Measurements from ENCODE around the gene PSMB3.

- no peak for TF ChIP-seq SIN3A (IDR thresholded peaks at IDR 0.05; ENCODE audit: borderline replicate concordance, insufficient read depth, low read length)
- no peak; the same call in 1 of the 2 replicates for TF ChIP-seq POLR2AphosphoS5 (IDR thresholded peaks at IDR 0.05; ENCODE audit: low read depth, low read length)
- TF ChIP-seq REST (IDR thresholded peaks at IDR 0.05; ENCODE audit: insufficient read depth in 1 of 2, low read depth in 2 of 2, low read length in 2 of 2) = no peak
Observed at GRCh38 chr17:38800237-38800760, 47.8 kb downstream of the PSMB3 start.

All from PFSK-1 (cell line).